Anterior cingulate cortex (tissue), 58 donors: ENCODE results near the gene ZC3H11A.

ENCODE experiments used
- DNase-seq, 58 donors: peaks; one replicate each; lab custom pipeline; 2025; lab: John Stamatoyannopoulos, UW

Gene ZC3H11A

GRCh38 chr1:203835476-203835875 lies 40.1 kb downstream of the ZC3H11A start:
- no peak for DNase-seq

DNA sequence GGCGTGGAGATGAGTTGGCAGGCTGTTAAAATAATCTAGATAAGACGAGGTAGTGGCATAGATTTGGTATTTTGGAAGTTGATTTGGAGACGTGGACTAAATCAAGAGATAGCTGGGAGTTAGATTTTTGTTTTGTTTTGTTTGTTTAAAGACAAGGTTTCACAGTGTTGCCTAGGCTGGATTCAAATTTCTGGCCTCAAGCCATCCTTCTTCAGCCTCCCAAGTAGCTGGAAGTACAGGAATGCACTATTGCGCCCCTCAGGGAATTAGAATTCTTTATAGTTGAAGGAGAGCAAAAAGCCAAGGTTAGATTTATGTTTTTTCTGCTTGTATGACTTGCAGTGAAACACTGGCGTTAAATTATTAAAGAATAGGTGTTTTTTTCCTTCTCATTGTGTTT lies 43.7 kb downstream of the ZC3H11A start:
- no peak for DNase-seq

DNA sequence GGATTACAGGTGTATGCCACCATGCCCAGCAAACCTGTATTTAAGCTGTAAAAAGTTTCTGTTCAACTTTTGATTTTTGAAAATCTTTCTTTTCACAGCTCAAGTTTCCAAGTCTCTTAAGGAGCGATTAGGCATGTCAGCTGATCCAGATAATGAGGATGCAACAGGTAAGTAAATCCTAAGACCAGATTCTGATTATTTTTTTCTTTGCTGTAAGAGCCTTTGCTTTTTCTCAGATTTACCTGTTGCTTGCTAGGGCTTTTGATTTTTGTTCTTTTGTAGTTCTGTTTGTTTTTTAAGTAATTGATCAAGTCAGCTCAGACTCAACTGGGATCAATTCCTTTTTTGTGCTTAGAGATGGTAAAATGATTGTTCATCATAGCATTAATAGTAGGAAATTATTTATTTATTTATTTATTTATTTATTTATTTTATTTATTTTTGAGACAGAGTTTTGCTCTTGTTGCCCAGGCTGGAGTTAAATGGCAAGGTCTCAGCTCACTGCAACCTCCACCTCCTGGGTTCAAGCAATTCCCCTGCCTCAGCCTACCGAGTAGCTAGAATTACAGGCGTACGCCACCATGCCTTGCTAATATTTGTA lies 44.9 kb downstream of the ZC3H11A start:
- DNase-seq = no peak

- DNase-seq = no peak
These were observed 47.1 kb downstream of the ZC3H11A start for GRCh38 chr1:203842559-203842876.

GRCh38 chr1:203843435-203843834 lies 48.0 kb downstream of the ZC3H11A start:
- no peak for DNase-seq
